ENCODE results near the gene NUCB1.
"Not testable (repeated sequence)": the region's sequence is repeated elsewhere in the genome, so short reads cannot be mapped to it uniquely, and the experiment has no call there.

NUCB1 gene

DNA sequence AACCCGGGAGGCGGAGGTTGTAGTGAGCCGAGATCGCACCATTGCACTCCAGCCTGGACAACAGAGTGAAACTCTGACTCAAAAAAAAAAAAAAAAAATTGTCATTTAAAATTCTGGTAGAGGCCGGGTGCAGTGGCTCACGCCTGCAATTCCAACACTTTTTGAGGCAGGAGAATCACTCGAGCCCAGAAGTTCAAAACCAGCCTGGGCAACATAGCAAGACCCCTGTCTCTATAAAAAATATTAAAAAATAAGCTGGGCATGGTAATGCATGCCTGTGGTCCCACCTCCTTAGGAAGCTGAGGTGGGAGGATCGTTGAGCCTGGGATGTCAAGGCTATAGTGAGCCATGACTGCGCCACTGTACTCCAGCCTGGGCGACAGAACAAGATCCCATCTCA is 6.2 kb downstream of the NUCB1 start:
- DNase-seq (ENCODE audit: low read depth in 2 of 2), result no peak

DNA sequence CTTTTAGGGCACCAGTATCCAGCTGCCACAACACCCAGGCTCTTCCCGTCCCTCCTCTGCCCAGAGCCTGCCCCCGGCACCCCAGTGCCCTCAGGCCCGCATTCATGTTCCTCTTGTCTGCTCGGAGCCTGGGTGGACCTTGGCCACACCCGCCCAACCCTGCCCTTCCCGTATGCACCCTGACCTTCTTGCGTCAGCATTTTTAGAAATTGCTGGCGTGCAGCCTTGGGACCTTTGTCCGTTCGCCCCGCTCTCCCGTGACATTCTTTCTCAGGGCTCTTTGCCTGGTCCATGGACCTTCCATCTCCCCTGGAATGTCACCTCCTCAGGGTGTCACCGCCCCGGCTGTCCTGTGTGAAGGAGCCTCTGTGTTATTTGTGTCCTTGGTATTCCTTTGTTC is 7.6 kb downstream of the NUCB1 start:
- DNase-seq (ENCODE audit: low read depth in 2 of 2), result no peak

DNA sequence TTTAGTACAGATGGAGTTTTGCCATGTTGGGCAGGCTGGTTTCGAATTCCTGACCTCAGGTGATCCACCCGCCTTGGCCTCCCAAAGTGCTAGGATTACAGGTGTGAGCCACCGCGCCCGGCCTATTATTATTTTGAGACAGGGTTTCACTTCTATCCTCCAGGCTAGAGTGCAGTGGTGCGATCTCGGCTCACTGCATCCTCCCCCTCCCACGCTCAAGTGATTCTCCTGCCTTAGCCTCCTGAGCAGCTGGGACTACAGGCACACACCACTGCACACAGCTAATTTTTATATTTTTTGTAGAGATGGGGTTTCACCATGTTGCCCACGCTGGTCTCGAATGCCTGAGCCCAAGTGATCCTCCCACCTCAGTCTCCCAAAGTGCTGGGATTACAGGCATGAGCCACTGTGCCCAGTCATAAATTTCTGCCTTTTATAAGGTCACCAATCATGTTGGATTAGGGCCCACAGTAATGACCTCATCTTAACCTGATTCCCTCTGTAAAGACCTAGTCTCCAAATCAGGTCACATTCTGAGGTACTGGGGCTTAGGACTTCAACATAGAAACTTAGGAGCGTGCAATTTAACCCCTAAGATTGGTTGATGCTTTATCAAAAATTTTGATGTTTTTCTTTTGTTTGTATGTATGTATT is 9.4 kb downstream of the NUCB1 start:
- DNase-seq (ENCODE audit: low read depth in 2 of 2), result not testable (repeated sequence)

DNA sequence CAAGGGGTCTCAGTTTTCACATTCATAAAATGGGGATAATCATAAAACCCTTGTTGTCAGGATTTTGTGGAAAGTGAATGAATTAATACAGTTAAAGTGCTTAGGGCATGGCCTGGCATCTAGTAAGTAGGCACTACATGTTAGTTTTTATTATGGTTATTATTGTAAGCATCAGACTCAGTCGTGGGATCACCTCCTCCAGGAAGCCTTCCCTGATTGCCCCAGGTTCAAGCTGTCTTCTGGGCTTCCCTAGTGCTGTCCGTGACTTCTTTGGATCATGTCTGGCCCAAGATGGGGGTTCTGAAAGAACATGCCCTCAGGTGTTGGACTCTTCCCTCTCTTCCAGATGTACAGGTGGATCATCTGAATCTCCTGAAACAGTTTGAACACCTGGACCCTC is 10.7 kb downstream of the NUCB1 start:
- no peak for DNase-seq (ENCODE audit: low read depth in 2 of 2)

DNA sequence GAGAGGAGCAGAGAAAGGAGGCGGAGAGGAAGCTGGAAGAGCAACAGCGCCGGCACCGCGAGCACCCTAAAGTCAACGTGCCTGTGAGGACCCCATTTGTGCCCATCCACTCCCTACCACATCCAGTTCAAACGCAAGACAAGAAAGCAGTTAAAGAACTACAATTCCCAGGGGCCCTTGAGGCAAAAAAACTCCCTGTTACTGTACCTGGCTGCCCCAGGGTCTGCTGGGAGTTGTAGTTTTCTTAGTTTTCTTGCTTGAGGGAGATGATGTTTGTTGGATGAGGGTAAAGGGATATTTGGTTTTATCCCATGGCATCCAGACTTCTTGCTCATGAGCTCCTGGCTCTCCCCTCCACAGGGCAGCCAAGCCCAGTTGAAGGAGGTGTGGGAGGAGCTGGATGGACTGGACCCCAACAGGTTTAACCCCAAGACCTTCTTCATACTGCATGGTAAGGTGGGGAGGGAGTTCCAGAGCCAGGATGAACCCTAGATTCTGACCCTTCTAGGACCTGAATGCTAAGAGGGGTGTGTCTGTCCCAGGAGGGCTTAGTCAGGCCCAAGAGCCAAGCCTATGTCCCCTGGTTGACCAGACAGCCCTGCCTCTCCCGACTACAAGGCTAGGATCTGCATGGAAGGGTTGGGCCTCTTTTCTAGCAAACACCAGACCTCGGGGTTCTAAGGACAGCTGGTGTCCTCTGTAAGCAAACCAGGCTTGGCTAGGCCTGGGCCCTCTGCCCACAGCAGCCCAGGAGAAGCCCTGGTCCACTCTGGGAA is 13.2 kb downstream of the NUCB1 start:
- DNase-seq (ENCODE audit: low read depth in 2 of 2), result no peak

DNA sequence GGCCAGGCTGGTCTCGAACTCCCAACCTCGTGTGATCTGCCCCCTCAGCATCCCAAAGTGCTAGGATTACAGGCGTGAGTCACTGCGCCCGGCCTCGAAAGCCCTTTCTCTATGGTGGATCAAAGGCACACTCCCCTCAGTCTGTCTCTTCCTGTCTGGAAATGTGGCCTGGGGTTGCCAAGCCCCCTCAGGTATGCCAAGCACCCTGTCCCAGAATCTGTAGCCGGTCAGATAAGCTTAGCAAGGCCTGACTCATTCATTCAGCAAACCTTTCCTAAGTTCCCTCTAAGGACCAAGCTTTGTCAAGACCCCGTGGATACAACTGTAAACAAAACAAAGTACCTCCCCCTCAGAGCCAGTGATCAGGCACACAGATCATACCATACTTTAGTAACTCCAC is 14.1 kb downstream of the NUCB1 start:
- DNase-seq (ENCODE audit: low read depth in 2 of 2), result no peak

DNA sequence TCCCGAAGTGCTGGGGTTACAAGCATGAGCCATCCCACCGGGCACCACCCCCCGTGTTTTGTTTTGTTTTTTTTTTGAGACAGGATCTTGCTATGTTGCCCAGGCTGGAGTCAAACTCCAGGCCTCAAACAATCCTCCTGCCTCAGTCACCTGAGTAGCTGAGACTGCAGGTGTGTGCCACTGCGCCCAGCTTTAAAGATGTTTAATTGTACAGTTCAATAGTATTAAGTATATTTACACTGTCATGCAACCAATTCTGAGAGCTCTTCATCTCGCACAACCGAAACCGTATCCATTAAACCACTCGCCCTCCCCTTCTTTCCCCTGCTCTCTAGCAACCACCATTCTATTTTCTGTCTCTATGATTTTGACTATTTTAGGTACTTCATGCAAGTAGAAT is 15.6 kb downstream of the NUCB1 start:
- no peak for DNase-seq (ENCODE audit: low read depth in 2 of 2)

DNA sequence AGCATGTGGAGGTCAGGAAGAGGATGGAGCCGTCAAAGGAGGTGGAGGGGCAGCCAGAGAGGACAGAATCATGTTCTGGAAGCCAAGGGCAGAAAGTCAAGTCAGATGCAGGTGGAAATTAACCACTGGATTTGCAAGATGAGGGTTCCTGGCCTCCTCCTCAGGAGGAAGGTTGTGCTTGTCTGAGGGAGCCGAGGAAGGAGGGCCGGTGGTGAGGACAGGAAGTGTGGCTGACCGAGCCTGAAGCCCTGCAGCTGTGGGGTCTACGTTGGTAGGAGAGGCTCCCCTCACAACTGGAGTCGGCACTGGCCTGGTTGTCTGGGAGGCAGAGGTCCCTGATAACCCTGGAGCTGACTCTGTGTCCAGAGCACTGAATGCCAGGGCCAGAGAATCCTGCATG is 18.0 kb downstream of the NUCB1 start:
- DNase-seq (ENCODE audit: low read depth in 2 of 2), result no peak

DNA sequence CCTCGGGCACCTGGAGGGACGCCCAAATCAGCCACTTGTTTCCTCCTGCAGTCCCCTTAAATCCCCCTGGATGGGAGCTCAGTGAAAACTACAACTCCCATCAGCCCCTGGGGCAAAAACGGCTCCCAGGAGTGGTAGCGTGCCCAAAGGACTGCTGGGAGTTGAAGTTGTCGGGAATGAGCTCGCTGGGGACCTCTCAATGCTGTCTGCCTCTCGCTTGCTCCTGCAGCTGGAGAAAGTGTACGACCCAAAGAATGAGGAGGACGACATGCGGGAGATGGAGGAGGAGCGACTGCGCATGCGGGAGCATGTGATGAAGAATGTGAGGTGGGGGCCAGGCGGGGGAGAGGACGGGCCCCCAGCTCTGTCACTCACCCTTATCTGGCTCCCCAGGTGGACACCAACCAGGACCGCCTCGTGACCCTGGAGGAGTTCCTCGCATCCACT is 18.7 kb downstream of the NUCB1 start:
- no peak for DNase-seq (ENCODE audit: low read depth in 2 of 2)

DNA sequence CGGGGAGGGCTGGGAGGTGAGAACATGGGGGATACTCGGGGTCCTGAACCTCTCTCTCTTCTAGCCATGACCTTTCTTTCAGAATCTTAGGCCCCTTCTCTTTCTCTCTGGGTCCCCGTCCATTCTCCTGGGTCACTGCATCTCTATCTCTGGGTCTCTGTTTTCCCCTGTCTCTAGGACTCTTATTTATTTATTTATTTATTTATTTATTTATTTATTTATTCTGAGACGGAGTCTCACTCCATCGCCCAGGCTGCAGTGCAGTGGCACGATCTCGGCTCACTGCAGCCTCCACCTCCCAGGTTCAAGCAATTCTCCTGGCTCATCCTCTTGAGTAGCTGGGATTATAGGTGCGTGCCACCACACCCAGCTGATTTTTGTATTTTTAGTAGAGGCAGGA is 19.2 kb downstream of the NUCB1 start:
- DNase-seq (ENCODE audit: low read depth in 2 of 2), result not testable (repeated sequence)

DNA sequence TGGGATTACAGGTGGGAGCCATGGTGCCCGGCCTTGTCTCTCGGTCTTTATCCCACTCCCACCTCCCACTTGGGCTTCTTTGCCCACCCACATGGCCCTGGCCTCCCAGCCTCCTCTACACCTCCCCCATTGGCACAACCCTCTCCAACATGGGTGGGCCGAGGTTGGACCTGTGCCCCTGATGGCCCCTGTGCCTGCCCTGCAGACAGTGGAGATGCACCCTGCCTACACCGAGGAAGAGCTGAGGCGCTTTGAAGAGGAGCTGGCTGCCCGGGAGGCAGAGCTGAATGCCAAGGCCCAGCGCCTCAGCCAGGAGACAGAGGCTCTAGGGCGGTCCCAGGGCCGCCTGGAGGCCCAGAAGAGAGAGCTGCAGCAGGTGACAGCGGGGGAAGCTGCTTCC is 20.8 kb downstream of the NUCB1 start:
- no peak for DNase-seq (ENCODE audit: low read depth in 2 of 2)

DNA sequence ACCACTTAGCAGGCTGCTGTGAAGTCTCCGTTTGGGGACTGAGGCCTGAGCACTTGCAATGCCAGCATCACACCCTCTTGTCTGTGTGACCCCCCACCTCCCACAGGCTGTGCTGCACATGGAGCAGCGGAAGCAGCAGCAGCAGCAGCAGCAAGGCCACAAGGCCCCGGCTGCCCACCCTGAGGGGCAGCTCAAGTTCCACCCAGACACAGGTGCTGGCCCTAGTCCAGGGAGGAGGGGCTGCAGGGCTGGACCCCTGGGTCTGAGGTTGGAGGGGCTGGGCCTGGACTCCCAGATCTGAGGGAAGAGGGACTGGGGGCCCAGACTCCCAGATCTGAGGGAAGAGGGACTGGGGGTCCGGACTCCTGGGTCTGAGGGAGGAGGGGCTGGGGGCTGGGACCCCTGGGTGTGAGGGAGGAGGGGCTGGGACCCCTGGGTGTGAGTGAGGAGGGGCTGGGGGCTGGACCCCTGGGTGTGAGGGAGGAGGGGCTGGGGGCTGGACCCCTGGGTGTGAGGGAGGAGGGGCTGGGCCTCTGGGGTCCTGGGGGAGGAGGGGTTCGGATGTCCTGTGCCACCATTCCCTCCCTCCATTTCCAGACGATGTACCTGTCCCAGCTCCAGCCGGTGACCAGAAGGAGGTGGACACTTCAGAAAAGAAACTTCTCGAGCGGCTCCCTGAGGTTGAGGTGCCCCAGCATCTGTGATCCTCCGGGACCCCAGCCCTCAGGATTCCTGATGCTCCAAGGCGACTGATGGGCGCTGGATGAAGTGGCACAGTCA is 21.8 kb downstream of the NUCB1 start:
- no peak for DNase-seq (ENCODE audit: low read depth in 2 of 2)

DNA sequence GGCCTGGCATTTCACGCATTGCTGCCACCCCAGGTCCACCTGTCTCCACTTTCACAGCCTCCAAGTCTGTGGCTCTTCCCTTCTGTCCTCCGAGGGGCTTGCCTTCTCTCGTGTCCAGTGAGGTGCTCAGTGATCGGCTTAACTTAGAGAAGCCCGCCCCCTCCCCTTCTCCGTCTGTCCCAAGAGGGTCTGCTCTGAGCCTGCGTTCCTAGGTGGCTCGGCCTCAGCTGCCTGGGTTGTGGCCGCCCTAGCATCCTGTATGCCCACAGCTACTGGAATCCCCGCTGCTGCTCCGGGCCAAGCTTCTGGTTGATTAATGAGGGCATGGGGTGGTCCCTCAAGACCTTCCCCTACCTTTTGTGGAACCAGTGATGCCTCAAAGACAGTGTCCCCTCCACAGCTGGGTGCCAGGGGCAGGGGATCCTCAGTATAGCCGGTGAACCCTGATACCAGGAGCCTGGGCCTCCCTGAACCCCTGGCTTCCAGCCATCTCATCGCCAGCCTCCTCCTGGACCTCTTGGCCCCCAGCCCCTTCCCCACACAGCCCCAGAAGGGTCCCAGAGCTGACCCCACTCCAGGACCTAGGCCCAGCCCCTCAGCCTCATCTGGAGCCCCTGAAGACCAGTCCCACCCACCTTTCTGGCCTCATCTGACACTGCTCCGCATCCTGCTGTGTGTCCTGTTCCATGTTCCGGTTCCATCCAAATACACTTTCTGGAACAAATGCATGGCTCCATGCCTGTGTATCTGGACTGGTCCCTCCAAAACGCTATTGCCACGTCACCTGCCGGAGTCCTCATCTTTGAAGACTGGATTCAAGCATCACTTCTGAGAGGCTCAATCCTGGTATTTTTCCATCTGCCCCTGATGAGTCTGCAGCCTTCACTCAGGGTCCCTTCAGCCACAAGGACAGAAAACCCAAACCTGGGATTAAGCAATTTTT is 22.7 kb downstream of the NUCB1 start:
- no peak for DNase-seq (ENCODE audit: low read depth in 2 of 2)

DNA sequence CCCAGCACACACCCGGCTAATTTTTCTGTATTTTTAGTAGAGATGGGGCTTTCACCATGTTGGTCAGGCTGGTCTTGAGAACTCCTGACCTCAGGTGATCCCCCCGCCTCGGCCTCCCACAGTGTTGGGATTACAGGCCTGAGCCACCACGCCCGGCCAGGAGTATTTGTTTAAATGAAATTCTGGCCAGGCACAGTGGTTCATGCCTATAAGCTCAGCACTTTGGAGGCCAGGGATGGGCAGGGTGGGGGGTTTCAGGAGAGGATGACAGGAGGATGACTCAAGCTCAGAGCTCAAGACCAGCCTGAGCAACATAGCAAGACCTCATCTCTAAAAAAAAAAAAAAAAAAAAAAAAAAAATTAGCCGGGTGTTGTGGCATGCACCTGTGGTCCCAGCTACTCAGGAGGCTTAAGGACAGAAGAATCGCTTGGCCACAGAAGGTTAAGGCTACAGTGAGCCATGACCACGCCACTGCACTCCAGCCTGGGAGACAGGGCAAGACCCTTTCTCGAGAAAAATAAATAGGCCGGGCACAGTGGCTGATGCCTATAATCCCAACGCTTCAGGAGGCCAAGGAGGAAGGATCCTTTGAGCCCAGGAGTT is 25.2 kb downstream of the NUCB1 start:
- peak in 1 of 2 experiments; percentile 12 for DNase-seq (ENCODE audit: low read depth in 2 of 2)

DNA sequence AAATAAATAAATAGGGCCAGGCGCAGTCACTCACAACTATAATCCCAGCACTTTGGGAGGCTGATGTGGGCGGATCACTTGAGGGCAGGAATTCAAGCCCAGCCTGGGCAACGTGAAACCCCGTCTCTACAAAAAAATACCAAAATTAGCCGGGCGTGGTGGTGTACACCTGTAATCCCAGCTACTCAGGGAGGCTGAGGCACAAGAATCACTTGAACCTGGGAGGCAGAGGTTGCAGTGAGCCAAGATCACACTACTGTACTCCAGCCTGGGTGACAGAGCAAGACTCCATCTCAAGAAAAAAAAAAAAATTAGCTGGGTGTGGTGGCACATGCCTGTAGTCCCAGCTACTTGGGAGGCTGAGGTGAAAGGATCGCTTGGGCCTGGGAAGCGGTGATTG is 25.8 kb downstream of the NUCB1 start:
- DNase-seq (ENCODE audit: low read depth in 2 of 2), result not testable (repeated sequence)

DNA sequence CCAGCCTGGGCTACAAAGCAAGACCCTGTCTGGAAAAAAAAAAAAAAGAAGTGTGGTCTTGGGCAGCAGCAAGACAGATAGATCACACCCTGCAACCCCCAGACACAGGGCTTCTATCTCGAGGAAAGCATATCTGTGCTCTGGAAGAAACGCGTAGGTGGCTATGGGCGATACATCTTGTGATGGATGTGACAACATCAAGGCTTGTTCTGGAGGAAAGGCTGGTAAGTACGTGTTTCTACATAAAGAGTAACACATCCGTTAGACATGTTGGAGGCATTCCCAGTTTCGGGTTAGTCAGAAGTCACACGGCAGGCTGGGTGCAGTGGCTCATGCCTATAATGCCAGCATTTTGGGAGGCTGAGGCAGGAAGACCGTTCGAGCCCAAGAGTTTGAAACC is 26.8 kb downstream of the NUCB1 start:
- peak; percentile 72 to 73 for DNase-seq (ENCODE audit: low read depth in 2 of 2)

DNA sequence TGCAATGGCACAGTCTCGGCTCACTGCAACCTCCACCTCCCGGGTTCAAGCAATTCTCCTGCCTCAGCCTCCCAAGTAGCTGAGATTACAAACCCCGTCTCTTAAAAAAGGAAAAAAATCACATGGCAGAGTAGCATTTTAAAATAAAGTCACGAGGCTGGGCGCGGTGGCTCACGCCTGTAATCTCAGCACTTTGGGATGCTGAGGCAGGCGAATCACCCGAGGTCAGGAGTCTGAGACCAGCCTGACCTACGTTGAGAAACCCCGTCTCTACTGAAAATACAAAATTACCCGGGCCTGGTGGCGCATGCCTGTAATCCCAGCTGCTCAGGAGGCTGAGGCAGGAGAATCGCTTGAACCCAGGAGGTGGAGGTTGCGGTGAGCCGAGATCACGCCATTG is 27.6 kb downstream of the NUCB1 start:
- not testable (repeated sequence) for DNase-seq (ENCODE audit: low read depth in 2 of 2)

DNA sequence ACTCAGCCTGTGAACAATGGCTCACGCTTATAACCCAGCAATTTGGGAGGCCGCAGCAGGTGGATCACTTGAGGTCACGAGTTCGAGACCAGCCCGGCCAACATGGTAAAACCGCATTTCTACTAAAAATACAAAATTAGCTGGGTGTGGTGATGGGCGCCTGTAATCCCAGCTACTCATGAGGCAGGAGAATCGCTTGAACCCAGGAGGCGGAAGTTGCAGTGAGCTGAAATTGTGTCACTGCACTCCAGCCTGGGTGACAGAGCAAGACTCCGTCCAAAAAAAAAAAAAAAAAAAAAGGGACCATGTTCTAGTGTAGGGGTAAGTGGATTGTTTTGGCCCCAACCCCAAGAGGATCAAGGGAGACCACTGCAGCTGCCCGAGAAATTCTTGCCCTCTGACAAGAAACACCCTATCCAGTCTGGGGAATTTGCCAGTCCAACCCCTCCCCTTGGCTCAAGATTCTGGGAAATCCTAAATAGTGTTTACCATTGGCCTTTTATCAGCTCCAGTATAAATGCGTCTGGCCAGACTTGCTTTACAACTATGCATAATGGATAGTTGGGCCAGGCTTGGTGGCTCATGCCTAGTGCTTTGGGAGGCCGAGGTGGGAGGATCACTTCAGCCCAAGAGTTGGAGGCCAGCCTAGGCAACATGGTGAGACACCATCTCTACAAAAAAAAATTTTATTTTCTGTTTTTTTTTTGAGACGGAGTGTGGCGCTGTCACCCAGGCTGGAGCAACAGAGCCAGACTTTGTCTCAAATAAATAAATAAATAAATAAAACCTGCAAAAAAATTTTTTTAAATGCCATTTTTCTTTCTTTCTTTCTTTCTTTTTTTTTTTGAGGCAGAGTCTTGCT is 28.3 kb downstream of the NUCB1 start:
- no peak for DNase-seq (ENCODE audit: low read depth in 2 of 2)

DNA sequence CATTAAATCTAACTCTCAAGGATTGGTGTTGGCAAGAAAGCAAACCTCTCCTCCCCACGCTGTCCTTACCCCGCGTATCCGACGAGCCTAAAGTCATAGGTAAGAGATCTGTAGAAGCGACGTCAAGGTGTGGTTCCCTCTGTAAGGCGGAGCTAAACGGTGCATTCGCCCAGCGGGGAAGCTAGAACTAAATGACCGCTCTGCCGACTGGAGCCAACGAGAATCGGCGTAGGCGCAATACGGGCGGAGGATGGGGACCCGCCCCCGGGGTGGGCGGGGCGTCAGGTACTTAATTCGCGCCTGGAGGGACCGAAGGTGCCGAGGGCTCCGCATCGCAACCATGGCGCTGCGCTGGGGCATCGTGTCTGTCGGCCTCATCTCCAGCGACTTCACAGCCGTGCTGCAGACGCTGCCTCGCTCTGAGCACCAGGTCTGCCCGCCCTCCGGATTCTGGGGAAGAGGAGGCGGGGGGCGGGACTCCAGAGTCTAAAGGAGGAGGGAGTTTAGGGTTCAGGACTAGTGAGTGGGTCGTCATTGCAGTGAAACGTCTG is 33.3 kb downstream of the NUCB1 start, which contains the start of gene DHDH:
Gene DHDH, plus strand, starts transcription at position 318 of the 551 bp plus-strand sequence. Its CDS starts 23 bp downstream, at position 341.
- DNase-seq (ENCODE audit: low read depth in 2 of 2), result no peak

DNA sequence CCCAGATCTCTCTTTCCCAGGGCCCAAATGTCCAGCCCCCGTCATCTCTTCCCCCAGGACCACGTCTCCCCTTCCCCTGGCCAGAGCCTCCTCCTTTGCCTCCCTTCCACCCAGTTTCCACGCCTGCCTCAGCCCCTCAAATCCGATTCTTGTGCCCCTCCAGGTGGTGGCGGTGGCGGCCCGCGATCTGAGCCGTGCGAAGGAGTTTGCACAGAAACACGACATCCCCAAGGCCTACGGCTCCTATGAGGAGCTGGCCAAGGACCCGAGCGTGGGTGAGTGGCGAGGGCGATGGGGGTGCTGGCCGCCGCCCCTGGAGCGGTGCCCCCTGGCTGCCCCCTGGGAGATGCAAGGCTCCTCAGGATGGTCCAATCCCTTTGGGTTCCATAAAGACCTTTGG is 34.7 kb downstream of the NUCB1 start:
- no peak for DNase-seq (ENCODE audit: low read depth in 2 of 2)

All from fibroblast of skin of left biceps (primary cell).